Heart left ventricle (tissue), 13 donors: ENCODE results near the gene RBBP5.

ENCODE experiments used
- POLR2A ChIP-seq, 2 donors: fragments of 450-650 bp; IDR thresholded peaks; one replicate each; pipeline ENCODE4 v1.6.1; 2017; ENCODE audit warnings: antibody characterized with exemption in 2 of 2, mild to moderate bottlenecking in 2 of 2, moderate library complexity in 2 of 2
- TF ChIP-seq, protein P1 (sequence below), 12 donors: fragments of 200-600 bp; sonication (generic) in 4 of 12; IDR thresholded peaks; one replicate each; pipeline versions ENCODE4 v1.5.0 to v1.8.0; 2018 to 2022; ENCODE audit warnings: antibody characterized with exemption in 12 of 12, mild to moderate bottlenecking in 5 of 12
- donor health status: ischemic (EF 13 %, LVEDD 7.1; RV severe dilation, severe dysfunction).
- donor health status: DM: no; HTN: yes; CAD: no.
- donor health status: DM: no; HTN: no; CAD: no.
- donor health status: ischemic (EF 25% LVEDD 6.9; RV normal size, moderate dysfunction).
- donor health status: ischemic (EF 25% LVEDD 5.7; RV mildly dilated, moderate dysfunction).
- donor health status: ischemic (EF 35%, LVEDD 5.7; RV mildly dilated, moderate dysfunction).
- donor health status: nonischemic (EF 11% LVEDD 7.7; RV severe dilation, severe dysfunction).
- donor health status: DM: yes; HTN: yes; CAD: no.
- donor health status: PGD.
- donor health status: ischemic (EF 29% LVEDD 5.4; RV normal size, mild dysfunction).
- donor health status: nonischemic (EF 23%, LVEDD 6.1; RV moderate dilation, normal function).

DNA sequence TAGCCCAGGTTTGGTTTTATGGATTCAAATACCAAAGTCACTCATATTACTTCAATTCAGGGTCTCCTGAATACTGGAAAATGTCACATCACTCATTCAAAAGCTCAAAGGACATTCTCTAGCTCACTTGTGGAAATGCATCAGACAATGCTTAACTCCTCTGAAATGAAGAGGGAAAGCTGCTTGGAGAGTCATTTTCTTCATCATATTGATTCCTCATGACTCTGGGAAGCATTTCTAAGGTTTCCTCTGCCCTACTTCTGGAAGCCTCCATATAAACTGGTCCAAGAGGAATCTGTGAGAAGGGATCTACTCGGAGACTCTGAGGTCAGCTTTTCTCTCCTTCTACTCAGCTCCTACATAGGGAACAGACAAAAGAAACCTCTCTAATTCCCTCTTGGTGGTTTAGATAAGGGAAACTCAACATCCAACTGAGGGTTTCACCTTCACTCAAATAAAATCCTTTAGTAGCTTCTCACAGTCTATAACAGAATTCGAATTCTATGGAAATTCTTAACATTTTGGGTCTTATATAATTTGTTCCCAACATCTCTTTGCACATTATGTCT, 36.4 kb upstream of the RBBP5 start:
- no peak for TF ChIP-seq POLR2A (IDR thresholded peaks at IDR 0.05)
- TF ChIP-seq, protein P1, sequence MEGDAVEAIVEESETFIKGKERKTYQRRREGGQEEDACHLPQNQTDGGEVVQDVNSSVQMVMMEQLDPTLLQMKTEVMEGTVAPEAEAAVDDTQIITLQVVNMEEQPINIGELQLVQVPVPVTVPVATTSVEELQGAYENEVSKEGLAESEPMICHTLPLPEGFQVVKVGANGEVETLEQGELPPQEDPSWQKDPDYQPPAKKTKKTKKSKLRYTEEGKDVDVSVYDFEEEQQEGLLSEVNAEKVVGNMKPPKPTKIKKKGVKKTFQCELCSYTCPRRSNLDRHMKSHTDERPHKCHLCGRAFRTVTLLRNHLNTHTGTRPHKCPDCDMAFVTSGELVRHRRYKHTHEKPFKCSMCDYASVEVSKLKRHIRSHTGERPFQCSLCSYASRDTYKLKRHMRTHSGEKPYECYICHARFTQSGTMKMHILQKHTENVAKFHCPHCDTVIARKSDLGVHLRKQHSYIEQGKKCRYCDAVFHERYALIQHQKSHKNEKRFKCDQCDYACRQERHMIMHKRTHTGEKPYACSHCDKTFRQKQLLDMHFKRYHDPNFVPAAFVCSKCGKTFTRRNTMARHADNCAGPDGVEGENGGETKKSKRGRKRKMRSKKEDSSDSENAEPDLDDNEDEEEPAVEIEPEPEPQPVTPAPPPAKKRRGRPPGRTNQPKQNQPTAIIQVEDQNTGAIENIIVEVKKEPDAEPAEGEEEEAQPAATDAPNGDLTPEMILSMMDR (IDR thresholded peaks at IDR 0.05): no peak
